Measurements from ENCODE around the gene IFTAP.

Gene IFTAP

DNA sequence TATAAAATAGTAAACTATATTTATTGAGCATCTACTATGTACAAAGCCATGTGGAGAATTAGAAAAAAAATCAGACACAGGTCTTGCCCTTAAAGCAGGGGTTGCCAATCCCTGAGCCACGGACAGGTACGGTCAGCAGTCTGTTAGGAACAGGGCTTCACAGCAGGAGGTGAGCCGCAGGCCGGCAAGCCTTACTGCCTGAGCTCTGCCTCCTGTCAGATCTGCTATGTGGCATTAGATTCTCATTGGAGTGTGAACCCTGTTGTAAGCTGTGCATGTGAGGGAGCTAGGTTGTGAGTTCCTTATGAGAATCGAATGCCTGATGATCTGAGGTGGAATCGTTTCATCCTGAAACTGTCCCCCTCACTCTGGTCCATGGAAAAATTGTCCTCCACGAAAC lies 5.9 kb downstream of the IFTAP start:
- no peak for DNase-seq

GRCh38 chr11:36601155-36601554 lies 6.9 kb downstream of the IFTAP start:
- no peak for DNase-seq

GRCh38 chr11:36602135-36602534 lies 7.8 kb downstream of the IFTAP start:
- DNase-seq: no peak

GRCh38 chr11:36605221-36606216 lies 11.2 kb downstream of the IFTAP start:
- no peak for DNase-seq

- no peak for DNase-seq
These were observed 14.3 kb downstream of the IFTAP start for GRCh38 chr11:36608491-36609199.

GRCh38 chr11:36609383-36609782 lies 15.1 kb downstream of the IFTAP start:
- no peak for DNase-seq

- no peak for DNase-seq
These were observed 21.5 kb downstream of the IFTAP start for GRCh38 chr11:36615826-36616225.

GRCh38 chr11:36617543-36618362 lies 23.5 kb downstream of the IFTAP start:
- no peak for DNase-seq

- DNase-seq: no peak
These were observed 24.2 kb downstream of the IFTAP start for GRCh38 chr11:36618363-36619047.

GRCh38 chr11:36619502-36619901 lies 25.2 kb downstream of the IFTAP start:
- no peak for DNase-seq

DNA sequence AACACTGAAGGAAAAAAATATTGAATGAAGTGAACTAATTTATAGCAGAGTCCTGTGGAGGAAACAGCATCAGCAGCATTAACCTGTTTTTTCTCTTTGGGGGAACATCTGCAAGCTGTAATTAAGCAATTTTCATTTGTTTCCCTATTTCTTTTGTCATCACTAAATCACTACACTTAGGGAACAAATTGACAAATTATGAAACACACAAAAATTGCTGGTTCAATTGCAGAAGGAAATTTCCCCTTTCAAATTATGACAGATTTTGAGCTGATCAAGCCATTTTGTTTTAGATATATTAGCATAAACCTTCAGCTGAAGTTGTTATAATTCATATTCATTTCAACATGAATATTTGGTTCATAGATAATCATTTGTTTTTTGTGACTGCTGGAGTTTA lies 25.9 kb downstream of the IFTAP start:
- no peak for DNase-seq

DNA sequence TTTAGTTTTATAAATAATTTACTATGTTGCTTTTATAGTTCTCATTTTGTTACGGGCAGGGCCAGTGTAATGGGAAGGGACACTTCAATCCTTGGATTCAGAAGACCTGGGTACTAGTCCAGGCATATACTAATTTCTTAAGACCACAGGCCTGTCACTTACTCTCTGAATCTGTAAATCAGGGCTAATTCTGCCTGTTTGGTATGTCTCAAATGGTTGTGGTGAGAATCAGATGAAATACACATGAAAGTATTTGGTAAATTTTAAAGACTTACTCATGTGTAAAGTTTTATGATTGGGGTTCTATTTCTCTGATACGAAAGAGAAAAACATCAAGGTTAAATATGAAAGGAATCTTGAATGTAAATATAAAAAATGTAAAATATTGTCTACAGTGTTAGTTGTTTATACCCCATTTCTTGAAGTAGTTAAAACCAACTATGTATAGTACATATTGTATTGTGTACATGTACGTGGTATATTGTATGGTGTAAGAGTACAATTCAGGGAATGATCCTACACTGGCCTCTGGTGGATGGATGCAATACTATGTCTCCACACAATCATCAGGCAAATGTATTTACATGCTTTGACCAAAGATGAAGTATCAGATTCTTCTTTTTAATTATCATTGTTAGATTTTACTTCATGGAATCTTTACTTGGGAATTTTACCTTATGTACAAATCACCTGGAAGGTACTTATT lies 28.3 kb downstream of the IFTAP start:
- DNase-seq: no peak

DNA sequence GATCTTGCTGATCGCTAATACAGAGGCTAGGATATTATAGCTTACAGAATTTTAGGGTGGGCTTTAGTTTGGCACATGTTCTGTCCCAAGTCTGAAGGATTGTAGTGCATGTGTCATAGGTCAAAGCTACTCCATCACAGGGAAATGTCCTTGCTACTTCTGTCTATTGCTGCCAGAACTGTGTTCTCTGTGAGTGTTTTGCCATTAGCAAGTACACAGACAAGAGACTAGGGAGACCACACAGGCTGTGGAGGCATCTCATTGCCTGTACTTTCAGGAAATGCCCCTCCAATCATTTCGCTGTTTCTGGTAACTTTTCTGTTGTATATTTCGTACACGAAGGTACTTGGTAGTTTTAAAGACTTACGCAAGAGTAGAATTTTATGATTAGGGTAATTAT lies 29.2 kb downstream of the IFTAP start:
- no peak for DNase-seq

GRCh38 chr11:36627006-36627405 lies 32.7 kb downstream of the IFTAP start:
- DNase-seq: no peak

GRCh38 chr11:36627471-36627870 lies 33.2 kb downstream of the IFTAP start:
- no peak for DNase-seq

- no peak for DNase-seq
These were observed 33.8 kb downstream of the IFTAP start for GRCh38 chr11:36628141-36628540.

- DNase-seq: no peak
These were observed 34.5 kb downstream of the IFTAP start for GRCh38 chr11:36628765-36629244.

DNA sequence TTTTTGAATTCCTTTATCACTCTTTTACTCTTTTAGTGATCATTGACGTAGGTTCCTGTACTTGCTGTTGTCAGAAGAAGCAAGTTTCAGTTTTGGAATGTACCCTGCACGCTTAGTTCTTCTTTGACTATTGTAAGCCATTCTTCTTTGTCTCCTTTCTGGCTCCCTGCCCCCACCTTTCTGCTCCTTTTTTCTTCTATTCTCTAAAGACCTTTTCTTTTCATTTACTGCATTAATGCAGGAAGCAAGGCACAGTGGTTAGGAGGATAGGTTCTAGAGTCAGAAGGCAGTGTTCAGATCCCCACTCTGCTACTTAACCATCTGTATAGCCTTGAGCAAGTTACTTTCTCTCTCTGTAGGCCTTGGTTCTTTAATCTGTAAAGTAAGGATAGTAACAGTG lies 37.5 kb downstream of the IFTAP start:
- DNase-seq: no peak

- DNase-seq: no peak
These were observed 41.0 kb downstream of the IFTAP start for GRCh38 chr11:36635066-36635862.

- no peak for DNase-seq
These were observed 44.3 kb downstream of the IFTAP start for GRCh38 chr11:36638556-36638955.
